GM12878 (cell line): Measurements from ENCODE around the gene MBD2. TPM values are rescaled to one million over a fixed set of nuclear protein-coding genes. Genes with fewer than 3 reads are reported as not detected.

Source experiments
- ATAC-seq: fragments of 200-7000 bp; cut with Tn5 transposase; 3 replicates; pipeline ENCODE4 v1.9.1; 2020; ENCODE audit warnings: mild to moderate bottlenecking, moderate library complexity
- BruUV-seq: library from RNA; stranded (reverse); fragments of 400-500 nt; replicated peaks from 2 replicates; lab custom pipeline; 2021; lab: Mats Ljungman, UMichigan
- CTCF ChIA-PET: fragments of 300-600 bp; sonication (Branson Sonifier 250); formaldehyde crosslinking; extraction: SDS; loops from one replicate; lab custom pipeline; 2021; ENCODE audit warnings: inconsistent platforms; lab: Yijun Ruan, JAX
- POLR2A ChIA-PET: fragments of 350-600 bp; formaldehyde crosslinking; extraction: SDS; loops from one replicate; lab custom pipeline; 2021; ENCODE audit warnings: inconsistent platforms; lab: Charles Lee
- RAD21 ChIA-PET: fragments of 300-600 bp; sonication (Branson Sonifier 250); formaldehyde crosslinking; loops from one replicate; lab custom pipeline; 2023; ENCODE audit warnings: antibody characterized with exemption; ENCODE audit not compliant: unreplicated experiment; lab: Charles Lee
- SMC1A ChIA-PET: fragments of 300-600 bp; sonication (Branson Sonifier 250); formaldehyde crosslinking; loops from one replicate; lab custom pipeline; 2023; ENCODE audit not compliant: unreplicated experiment, uncharacterized antibody; lab: Charles Lee
- DNase-seq: peaks from one replicate; pipeline ENCODE4 v3.0.0-alpha.2; 2011; ENCODE audit warnings: low read depth, low spot score
- FAIRE-seq: peaks from 3 replicates; lab custom pipeline; 2011; peaks lifted over from hg19 to GRCh38; lab: Jason Lieb, UNC
- H2AFZ ChIP-seq: 2 replicates; pipeline ENCODE4 v1.6.0; 2011; ENCODE audit warnings: low read depth, low read length, control low read depth; ENCODE audit not compliant: control insufficient read depth
- H3K27ac ChIP-seq: 2 replicates; pipeline ENCODE4 v1.5.1; 2011; ENCODE audit warnings: control low read depth; ENCODE audit not compliant: control insufficient read depth, insufficient read depth
- H3K27me3 ChIP-seq, 2 experiments: replicated peaks in 1 of 2; 2 replicates each; pipeline versions ENCODE4 v1.6.0 to v1.6.1; 2011; ENCODE audit warnings: low read length in 1 of 2; ENCODE audit not compliant: control insufficient read depth in 2 of 2, insufficient read depth in 2 of 2
- H3K36me3 ChIP-seq, 2 experiments: 2 replicates each; pipeline ENCODE4 v1.5.1; 2011; ENCODE audit warnings: low read length in 1 of 2; ENCODE audit not compliant: control insufficient read depth in 2 of 2, insufficient read depth in 2 of 2
- H3K4me1 ChIP-seq: 2 replicates; pipeline ENCODE4 v1.6.1; 2011; ENCODE audit warnings: mild to moderate bottlenecking, low read length, moderate library complexity, mixed read lengths; ENCODE audit not compliant: control insufficient read depth, insufficient read depth
- H3K4me2 ChIP-seq: 2 replicates; pipeline ENCODE4 v1.6.0; 2011; ENCODE audit warnings: control low read depth; ENCODE audit not compliant: control insufficient read depth, insufficient read depth
- H3K4me3 ChIP-seq: fragments of 200-600 bp; sonication (generic); 2 replicates; pipeline ENCODE4 v1.5.1; 2016
- H3K79me2 ChIP-seq: 2 replicates; pipeline ENCODE4 v1.6.0; 2011; ENCODE audit warnings: low read length; ENCODE audit not compliant: control insufficient read depth, insufficient read depth
- H3K9ac ChIP-seq: 2 replicates; pipeline ENCODE4 v1.8.0; 2011; ENCODE audit warnings: low read length, control low read depth, mixed read lengths; ENCODE audit not compliant: control insufficient read depth, insufficient read depth
- H3K9me3 ChIP-seq: replicated peaks from 3 replicates; pipeline ENCODE4 v1.5.1; 2011; ENCODE audit warnings: mild to moderate bottlenecking, low read length; ENCODE audit not compliant: control insufficient read depth, insufficient read depth
- H4K20me1 ChIP-seq: 2 replicates; pipeline ENCODE4 v1.6.0; 2011; ENCODE audit not compliant: control insufficient read depth, insufficient read depth
- ASH2L ChIP-seq: fragments of 300-600, 200-600 bp; sonication (generic); IDR thresholded peaks from 2 replicates; pipeline ENCODE4 v1.6.1; 2017; ENCODE audit warnings: low read depth, mild to moderate bottlenecking, borderline replicate concordance
- CREM ChIP-seq: IDR thresholded peaks from 2 replicates; pipeline ENCODE4 v1.6.1; 2014; ENCODE audit warnings: antibody characterized with exemption, low read depth
- EGR1 ChIP-seq, 2 experiments: IDR thresholded peaks; 1 replicate in 1 of 2; 2 replicates in 1 of 2; pipeline ENCODE4 v1.6.1; 2011 to 2012; ENCODE audit warnings: low read depth in 2 of 2, low read length in 2 of 2, borderline replicate concordance in 1 of 2, mild to moderate bottlenecking in 1 of 2, moderate library complexity in 1 of 2
- IKZF2 ChIP-seq, 2 experiments: fragments of 450-650 bp; IDR thresholded peaks; 2 replicates each; pipeline ENCODE4 v1.6.1; 2017; ENCODE audit warnings: mild to moderate bottlenecking in 2 of 2, moderate library complexity in 2 of 2
- MEF2B ChIP-seq: fragments of 450-650 bp; IDR thresholded peaks from 2 replicates; pipeline ENCODE4 v1.6.1; 2018; ENCODE audit warnings: mild to moderate bottlenecking, moderate library complexity; ENCODE audit not compliant: partially characterized antibody, poor library complexity, severe bottlenecking
- MYC ChIP-seq: IDR thresholded peaks from 2 replicates; pipeline ENCODE4 v1.6.1; 2011; ENCODE audit warnings: mild to moderate bottlenecking, low read length, moderate library complexity, inconsistent platforms; ENCODE audit not compliant: insufficient read depth, insufficient replicate concordance, insufficient read length, severe bottlenecking
- NR2C2 ChIP-seq: IDR thresholded peaks from 2 replicates; pipeline ENCODE4 v1.6.1; 2011; ENCODE audit warnings: borderline replicate concordance, low read depth; ENCODE audit not compliant: control insufficient read depth, insufficient read length
- POLR2AphosphoS5 ChIP-seq: IDR thresholded peaks from 2 replicates; pipeline ENCODE4 v1.6.1; 2011; ENCODE audit warnings: mild to moderate bottlenecking, low read length, inconsistent platforms
- SMAD1 ChIP-seq: fragments of 450-650 bp; IDR thresholded peaks from 2 replicates; pipeline ENCODE4 v1.6.1; 2018; ENCODE audit warnings: mild to moderate bottlenecking, low read depth; ENCODE audit not compliant: partially characterized antibody
- SREBF2 ChIP-seq: IDR thresholded peaks from 2 replicates; pipeline ENCODE4 v1.6.1; 2012; ENCODE audit warnings: mild to moderate bottlenecking, low read length
- SUZ12 ChIP-seq: fragments of 200-600 bp; sonication (generic); IDR thresholded peaks from one replicate; pipeline ENCODE4 v1.6.1; 2018; ENCODE audit warnings: antibody characterized with exemption, mild to moderate bottlenecking; ENCODE audit not compliant: unreplicated experiment
- TARDBP ChIP-seq: IDR thresholded peaks from 2 replicates; pipeline ENCODE4 v1.6.1; 2016; ENCODE audit warnings: borderline replicate concordance
- WGBS: methylation state at CpG from one replicate; pipeline ENCODE4 v1.1.6; 2016; ENCODE audit warnings: low lambda C conversion rate; ENCODE audit not compliant: insufficient replicate concordance, insufficient coverage; ENCODE audit errors: missing lambda C conversion rate; 5-methylcytosine and 5-hydroxymethylcytosine counted together
- in situ Hi-C: fragments of 300-500 bp; cut with MboI; formaldehyde crosslinking; loops from 9 replicates; pipeline ENCODE4 v1.14.3; 2018; ENCODE audit warnings: mixed read lengths
- intact Hi-C: fragments of 100-400 bp; cut with micrococcal nuclease; formaldehyde crosslinking; loops from one replicate; pipeline ENCODE4 v1.14.2; 2022; ENCODE audit not compliant: unreplicated experiment
- polyA plus RNA-seq, 11 experiments: library from polyadenylated mRNA; depleted of rRNA in 4 of 11; unstranded in 6 of 11; stranded (reverse) in 5 of 11; fragments of >200 nt; fragmentation: Nextera tagmentation in 4 of 11; fragmentation: Illumina TruSeq in 1 of 11; extraction: Ambion mirVana in 4 of 11; extraction: Trizol in 1 of 11; gene quantifications; 1 replicate in 1 of 11; 2 replicates in 10 of 11; pipeline versions ENCODE4 v1.2.1 to v1.2.3, GENCODE V29; 2011 to 2016; ENCODE audit warnings: inconsistent platforms in 2 of 11, missing spikeins in 2 of 11, low read depth in 1 of 11
- total RNA-seq, 4 experiments: library from RNA; depleted of rRNA in 3 of 4; stranded (reverse); fragments of >200 nt in 3 of 4; fragmentation: Illumina TruSeq in 1 of 4; extraction: Trizol in 1 of 4; gene quantifications; 2 replicates each; pipeline versions ENCODE4 v1.2.1 to v1.2.3, GENCODE V29; 2013 to 2021
- TF ChIP-seq, protein P1 (sequence below): IDR thresholded peaks from 2 replicates; pipeline ENCODE4 v1.6.1; 2011; ENCODE audit warnings: mild to moderate bottlenecking, low read depth, low read length, moderate library complexity; ENCODE audit not compliant: insufficient replicate concordance
- TF ChIP-seq, protein P2 (sequence below): fragments of 150-350 bp; IDR thresholded peaks from 2 replicates; pipeline ENCODE4 v1.6.1; 2014; ENCODE audit warnings: mild to moderate bottlenecking, low read depth, low read length
- TF ChIP-seq, protein P3 (sequence below): IDR thresholded peaks from 2 replicates; pipeline ENCODE4 v1.6.1; 2011; ENCODE audit warnings: low read depth, mild to moderate bottlenecking, low read length, moderate library complexity, borderline replicate concordance; ENCODE audit errors: extremely low read depth
- TF ChIP-seq, protein P4 (sequence below): IDR thresholded peaks from 2 replicates; pipeline ENCODE4 v1.6.1; 2012; ENCODE audit warnings: low read depth, low read length, improper control_type of control experiment

Gene MBD2
- total and polyA plus RNA-seq, 10 of the 15 experiments (the other 5 are each of a cell fraction or from before 2014, with no cell fraction given): 24.1 to 276 (median 57.9) TPM

DNA sequence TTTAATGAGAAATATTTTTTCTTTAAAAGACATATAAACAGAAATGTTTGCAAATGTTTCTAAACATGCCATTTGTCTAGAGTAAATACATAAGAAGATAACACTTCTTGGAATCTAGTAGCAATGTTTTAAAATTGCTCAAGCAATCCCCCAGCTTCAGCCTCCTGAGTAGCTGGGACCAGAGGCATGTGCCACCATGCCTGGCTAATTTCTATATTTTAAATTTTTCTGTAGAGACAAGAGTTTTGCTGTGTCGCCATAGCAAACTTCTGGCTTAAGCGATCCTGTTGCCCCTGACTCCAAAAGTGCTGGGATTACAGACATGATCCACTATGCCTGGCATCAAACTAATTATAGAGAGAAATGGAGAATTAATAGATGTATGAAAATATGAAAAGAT lies 14.6 kb upstream of the MBD2 start:
- ChIA-PET POLR2A (no interaction called here), SMC1A (interaction anchor here (1.7 to 3.4 kb wide), 2 partner anchors 9 to 31 kb away, joined by 5 to 10 read pairs; no protein-coding TSS in a partner anchor), RAD21 (no interaction called here), CTCF (interaction anchor here (0.5 to 3.0 kb wide), 3 partner anchors 12 to 506 kb away, joined by 3 to 16 read pairs (median 5); partner anchors contain the start of gene POLI)
- no peaks in the 10 kb centered on the region for H3K4me1 ChIP-seq
- H3K9me3 ChIP-seq: no peaks in the 10 kb centered on the region; the same call in 2 of the 3 replicates
- no peak overlapping the region for H3K4me3 ChIP-seq
- H3K36me3 ChIP-seq: no peaks in the 10 kb centered on the region
- H4K20me1 ChIP-seq: no peaks in the 10 kb centered on the region
- BruUV-seq: no TSS peak
- no peak overlapping the region for H3K27ac ChIP-seq
- no peaks in the 10 kb centered on the region; a peak in 1 of 4 replicates for H3K27me3 ChIP-seq
- H3K4me2 ChIP-seq: no peak overlapping the region
- FAIRE-seq: no peak
- no peaks in the 10 kb centered on the region for H3K79me2 ChIP-seq
- no peak for DNase-seq
- ATAC-seq: no peak
- WGBS: 58% methylated on average over 2 of the region's 2 CpGs
- intact Hi-C loops: no loop called here
- TF ChIP-seq, protein P1, sequence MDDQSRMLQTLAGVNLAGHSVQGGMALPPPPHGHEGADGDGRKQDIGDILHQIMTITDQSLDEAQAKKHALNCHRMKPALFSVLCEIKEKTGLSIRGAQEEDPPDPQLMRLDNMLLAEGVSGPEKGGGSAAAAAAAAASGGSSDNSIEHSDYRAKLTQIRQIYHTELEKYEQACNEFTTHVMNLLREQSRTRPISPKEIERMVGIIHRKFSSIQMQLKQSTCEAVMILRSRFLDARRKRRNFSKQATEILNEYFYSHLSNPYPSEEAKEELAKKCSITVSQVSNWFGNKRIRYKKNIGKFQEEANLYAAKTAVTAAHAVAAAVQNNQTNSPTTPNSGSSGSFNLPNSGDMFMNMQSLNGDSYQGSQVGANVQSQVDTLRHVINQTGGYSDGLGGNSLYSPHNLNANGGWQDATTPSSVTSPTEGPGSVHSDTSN: no peak
- TF ChIP-seq CREM (no peak), TARDBP (no peak), NR2C2 (no peak), ASH2L (no peak), MEF2B (no peak), EGR1 (IDR thresholded peaks at IDR 0.05; ENCODE audit: borderline replicate concordance in 1 of 2, low read depth in 2 of 2, low read length in 2 of 2) (no peak), SREBF2 (no peak), IKZF2 (IDR thresholded peaks at IDR 0.05) (no peak), MYC (no peak), SMAD1 (no peak), SUZ12 (no peak), POLR2AphosphoS5 (no peak)
- TF ChIP-seq, protein P2, sequence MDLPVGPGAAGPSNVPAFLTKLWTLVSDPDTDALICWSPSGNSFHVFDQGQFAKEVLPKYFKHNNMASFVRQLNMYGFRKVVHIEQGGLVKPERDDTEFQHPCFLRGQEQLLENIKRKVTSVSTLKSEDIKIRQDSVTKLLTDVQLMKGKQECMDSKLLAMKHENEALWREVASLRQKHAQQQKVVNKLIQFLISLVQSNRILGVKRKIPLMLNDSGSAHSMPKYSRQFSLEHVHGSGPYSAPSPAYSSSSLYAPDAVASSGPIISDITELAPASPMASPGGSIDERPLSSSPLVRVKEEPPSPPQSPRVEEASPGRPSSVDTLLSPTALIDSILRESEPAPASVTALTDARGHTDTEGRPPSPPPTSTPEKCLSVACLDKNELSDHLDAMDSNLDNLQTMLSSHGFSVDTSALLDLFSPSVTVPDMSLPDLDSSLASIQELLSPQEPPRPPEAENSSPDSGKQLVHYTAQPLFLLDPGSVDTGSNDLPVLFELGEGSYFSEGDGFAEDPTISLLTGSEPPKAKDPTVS: no peak
- TF ChIP-seq, protein P3, sequence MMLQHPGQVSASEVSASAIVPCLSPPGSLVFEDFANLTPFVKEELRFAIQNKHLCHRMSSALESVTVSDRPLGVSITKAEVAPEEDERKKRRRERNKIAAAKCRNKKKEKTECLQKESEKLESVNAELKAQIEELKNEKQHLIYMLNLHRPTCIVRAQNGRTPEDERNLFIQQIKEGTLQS: no peak
- TF ChIP-seq, protein P4, sequence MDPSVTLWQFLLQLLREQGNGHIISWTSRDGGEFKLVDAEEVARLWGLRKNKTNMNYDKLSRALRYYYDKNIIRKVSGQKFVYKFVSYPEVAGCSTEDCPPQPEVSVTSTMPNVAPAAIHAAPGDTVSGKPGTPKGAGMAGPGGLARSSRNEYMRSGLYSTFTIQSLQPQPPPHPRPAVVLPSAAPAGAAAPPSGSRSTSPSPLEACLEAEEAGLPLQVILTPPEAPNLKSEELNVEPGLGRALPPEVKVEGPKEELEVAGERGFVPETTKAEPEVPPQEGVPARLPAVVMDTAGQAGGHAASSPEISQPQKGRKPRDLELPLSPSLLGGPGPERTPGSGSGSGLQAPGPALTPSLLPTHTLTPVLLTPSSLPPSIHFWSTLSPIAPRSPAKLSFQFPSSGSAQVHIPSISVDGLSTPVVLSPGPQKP: no peak
- in situ Hi-C loops: no loop called here
- H3K9ac ChIP-seq: no peak overlapping the region
- no peak overlapping the region for H2AFZ ChIP-seq
